Prostate gland (tissue), 2 donors: ENCODE measurements around the gene CDHR2.

ENCODE experiments used
- CTCF ChIP-seq, 4 experiments: fragments of 200-600 bp in 2 of 4; fragments of 450-650 bp in 2 of 4; sonication (generic) in 2 of 4; IDR thresholded peaks; 1 replicate in 3 of 4; 2 replicates in 1 of 4; pipeline ENCODE4 v1.5.1; 2016 to 2019; ENCODE audit warnings: antibody characterized with exemption in 4 of 4, mild to moderate bottlenecking in 2 of 4, moderate library complexity in 2 of 4
- POLR2A ChIP-seq: fragments of 450-650 bp; IDR thresholded peaks from one replicate; pipeline ENCODE4 v1.6.1; 2016; ENCODE audit warnings: antibody characterized with exemption, mild to moderate bottlenecking

- TF ChIP-seq CTCF (IDR thresholded peaks at IDR 0.05) (no peak), POLR2A (no peak)
Observed at GRCh38 chr5:176588297-176588696, 39.2 kb downstream of the CDHR2 start.
